ENCODE results near the gene RAB25.

Gene RAB25

DNA sequence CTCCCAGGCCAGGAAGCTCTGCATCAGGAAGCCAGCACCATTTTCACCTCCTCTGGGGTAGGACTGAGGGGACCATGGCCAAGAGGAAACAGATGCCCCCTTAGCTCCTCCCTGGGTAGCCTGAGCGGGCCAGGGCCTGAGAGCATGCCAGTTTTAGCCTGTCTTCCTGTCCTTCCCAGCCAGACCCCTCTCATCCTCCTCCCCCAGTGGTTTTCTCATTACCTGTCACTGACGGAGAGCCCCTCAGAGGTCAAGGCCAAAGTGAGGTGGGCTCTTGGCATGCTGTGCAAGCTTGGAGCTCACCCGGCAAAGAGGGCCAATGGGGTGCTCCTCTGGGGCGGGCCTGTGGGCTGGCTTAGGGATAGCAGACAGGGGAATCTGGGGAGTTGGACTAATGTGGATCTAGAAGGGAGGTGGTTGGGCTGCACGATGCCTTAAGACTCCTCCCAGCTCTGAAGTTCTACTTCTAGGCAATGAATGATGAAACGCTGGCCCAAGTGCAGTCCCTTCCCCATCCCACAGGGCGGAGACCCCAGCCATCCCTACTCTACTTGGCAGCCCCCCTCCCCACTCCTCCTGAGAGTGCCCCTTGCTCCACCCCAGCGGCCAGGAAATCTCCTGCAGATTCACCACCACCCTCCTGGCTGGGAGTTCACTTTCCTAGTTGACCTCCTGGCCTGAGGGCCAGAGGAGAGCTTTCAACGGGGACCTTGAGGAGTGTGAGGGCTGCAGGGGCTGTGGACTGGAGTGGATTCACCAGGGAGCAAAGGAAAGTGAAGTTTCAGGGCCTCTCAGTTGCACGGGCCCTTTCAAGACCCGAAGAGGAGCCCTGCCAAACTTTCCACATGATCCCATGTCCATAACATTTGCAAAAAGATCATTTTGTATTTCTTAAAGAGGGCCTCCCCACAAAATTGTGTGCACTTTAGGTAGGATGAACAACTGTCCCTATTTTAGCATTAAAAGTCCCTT is 44.2 kb downstream of the RAB25 start:
- TF ChIP-seq, protein P1, sequence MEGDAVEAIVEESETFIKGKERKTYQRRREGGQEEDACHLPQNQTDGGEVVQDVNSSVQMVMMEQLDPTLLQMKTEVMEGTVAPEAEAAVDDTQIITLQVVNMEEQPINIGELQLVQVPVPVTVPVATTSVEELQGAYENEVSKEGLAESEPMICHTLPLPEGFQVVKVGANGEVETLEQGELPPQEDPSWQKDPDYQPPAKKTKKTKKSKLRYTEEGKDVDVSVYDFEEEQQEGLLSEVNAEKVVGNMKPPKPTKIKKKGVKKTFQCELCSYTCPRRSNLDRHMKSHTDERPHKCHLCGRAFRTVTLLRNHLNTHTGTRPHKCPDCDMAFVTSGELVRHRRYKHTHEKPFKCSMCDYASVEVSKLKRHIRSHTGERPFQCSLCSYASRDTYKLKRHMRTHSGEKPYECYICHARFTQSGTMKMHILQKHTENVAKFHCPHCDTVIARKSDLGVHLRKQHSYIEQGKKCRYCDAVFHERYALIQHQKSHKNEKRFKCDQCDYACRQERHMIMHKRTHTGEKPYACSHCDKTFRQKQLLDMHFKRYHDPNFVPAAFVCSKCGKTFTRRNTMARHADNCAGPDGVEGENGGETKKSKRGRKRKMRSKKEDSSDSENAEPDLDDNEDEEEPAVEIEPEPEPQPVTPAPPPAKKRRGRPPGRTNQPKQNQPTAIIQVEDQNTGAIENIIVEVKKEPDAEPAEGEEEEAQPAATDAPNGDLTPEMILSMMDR (IDR thresholded peaks at IDR 0.05; ENCODE audit: borderline replicate concordance, control extremely low read depth, extremely low read depth, insufficient read depth, missing control alignments) = no peak
- in situ Hi-C loops (cut with MboI; ENCODE audit: low sequenced_read_pairs, unreplicated experiment) = no loop called here
- DNase-seq (ENCODE audit: low spot score) = no peak

DNA sequence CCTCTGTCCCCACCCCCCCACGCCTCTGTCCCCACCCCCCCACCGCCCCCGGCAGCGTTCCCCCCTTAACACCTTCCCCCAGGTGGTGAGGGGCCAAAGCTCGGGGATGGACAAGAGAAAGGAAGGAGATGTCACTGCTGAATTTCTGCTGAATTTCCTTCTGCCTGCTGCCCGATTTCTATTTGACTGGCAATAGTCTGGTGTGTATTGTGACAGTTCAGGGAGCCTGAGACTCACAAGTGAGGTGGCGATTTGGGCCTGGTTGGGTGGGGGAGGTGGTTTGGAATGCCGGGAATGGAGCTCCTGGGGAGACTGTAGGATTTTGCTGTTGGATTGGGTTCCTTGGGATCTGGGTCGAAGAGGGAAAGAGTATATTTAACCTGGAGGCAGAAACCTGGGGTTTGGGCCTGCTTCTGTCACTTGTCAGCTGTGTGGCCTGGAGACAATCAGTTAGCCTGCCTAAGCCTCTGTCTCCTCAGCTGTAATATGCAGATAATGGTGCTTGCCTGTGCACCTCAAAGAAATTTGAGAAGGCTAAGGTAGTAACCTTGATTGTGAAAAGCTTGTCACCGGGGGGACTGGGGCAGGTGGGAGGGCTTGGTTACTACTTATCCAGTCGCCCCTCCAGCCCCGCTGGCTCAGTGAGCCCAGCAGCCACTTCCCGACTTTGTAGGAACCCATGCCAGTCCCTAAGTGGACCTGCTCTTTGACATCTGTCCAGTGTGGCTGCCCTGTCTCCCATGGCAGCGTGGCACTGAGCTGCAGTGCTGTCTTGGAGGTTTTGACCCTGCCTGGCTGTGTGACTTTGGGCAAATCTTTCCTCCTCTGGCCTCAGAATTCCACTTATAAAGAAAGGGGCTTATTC is 45.9 kb downstream of the RAB25 start:
- in situ Hi-C loops (cut with MboI; ENCODE audit: low sequenced_read_pairs, unreplicated experiment) = no loop called here
- DNase-seq (ENCODE audit: low spot score) = no peak
- TF ChIP-seq, protein P1 (IDR thresholded peaks at IDR 0.05; ENCODE audit: borderline replicate concordance, control extremely low read depth, extremely low read depth, insufficient read depth, missing control alignments) = no peak

DNA sequence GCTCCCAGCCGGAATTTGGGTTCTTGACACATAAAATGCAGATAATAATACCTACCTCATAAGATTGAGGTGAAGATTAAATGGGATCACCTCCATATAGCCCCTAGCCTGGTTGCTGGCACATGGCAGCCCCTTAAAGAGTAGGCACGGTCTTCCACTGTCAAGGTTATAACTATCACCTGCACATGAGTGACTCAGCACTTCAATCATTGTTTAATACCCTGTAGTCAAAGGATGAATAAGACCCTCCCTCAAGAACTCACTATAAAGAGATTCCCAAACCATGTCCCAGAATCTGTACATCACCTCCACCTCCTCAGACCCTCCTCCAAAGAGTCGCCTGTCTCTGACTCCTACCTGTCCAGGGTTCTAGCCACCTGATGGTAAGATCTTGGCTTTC is 47.1 kb downstream of the RAB25 start:
- TF ChIP-seq, protein P1 (IDR thresholded peaks at IDR 0.05; ENCODE audit: borderline replicate concordance, control extremely low read depth, extremely low read depth, insufficient read depth, missing control alignments) = no peak
- in situ Hi-C loops (cut with MboI; ENCODE audit: low sequenced_read_pairs, unreplicated experiment) = no loop called here
- DNase-seq (ENCODE audit: low spot score) = no peak

DNA sequence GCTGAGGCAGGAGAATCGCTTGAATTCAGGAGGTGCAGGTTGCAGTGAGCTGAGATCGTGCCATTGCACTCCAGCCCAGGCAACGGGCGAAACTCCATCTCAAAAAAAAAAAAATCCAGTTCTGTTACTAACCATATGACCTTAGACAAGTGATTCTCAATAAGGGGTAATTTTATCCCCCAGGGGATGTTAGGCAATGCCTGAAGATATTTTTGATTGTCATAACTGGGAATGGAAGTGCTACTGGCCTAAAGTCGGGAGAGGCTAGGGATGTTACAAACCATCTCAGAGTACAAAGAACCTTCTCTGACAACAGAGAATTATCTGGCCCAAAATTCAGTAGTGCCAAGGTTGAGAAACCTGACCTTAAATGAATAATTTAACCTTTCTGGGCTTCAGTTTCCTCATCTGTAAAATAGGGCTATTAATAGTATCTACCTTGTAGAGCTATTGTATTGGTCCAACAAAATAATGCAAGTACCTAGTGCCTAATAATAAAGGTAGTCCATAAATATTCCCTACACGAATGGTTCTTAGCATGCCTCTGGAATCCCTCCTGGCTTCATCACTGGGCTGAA is 47.8 kb downstream of the RAB25 start:
- DNase-seq (ENCODE audit: low spot score) = no peak
- TF ChIP-seq, protein P1 (IDR thresholded peaks at IDR 0.05; ENCODE audit: borderline replicate concordance, control extremely low read depth, extremely low read depth, insufficient read depth, missing control alignments) = no peak
- in situ Hi-C loops (cut with MboI; ENCODE audit: low sequenced_read_pairs, unreplicated experiment) = no loop called here

DNA sequence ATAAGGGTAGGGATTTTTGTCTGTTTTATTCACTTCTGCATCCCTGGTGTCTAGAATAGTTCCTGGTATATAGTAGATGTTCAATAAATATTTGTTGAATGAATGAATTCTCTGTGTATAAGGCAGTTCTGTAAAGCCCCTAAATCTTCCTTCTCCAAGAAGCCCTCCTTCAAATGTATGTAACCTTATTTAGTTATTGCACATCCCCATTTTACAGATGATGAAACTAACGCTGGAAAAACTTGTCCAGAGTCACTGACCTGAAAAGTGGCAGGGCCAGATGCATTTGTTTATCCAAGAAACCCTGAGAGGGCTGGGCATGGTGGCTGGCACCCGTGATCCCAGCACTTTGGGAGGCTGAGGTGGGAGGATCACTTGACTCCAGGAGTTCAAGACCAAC is 49.3 kb downstream of the RAB25 start:
- TF ChIP-seq, protein P1 (IDR thresholded peaks at IDR 0.05; ENCODE audit: borderline replicate concordance, control extremely low read depth, extremely low read depth, insufficient read depth, missing control alignments) = no peak
- in situ Hi-C loops (cut with MboI; ENCODE audit: low sequenced_read_pairs, unreplicated experiment) = no loop called here
- DNase-seq (ENCODE audit: low spot score) = no peak

DNA sequence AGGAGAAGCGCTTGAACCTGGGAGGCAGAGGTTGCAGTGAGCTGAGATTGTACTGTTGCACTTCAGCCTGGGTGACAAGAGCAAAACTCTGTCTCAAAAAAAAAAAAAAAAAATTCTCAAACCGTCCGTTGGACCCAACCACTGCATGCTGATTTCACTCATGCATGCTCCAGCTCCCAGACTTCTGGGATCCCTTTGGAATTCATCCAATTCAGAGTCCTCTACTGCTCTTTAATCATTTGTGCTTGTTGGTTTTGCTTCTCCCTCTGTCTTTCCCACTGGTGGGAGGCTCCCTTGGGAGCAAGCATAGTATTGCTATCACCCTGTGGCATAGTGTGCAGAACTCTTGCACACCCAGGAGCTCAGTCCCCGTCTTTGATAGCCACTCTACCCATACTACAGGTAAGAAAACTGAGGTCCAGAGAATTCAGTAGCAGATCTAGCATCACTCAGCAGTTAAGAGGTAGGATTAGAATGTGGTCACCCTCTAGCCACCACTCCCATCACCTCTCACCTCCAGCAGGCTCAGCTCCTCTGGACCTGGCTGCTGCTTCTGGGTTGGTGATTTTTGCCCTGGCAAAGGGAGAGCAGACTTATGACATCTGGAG is 50.5 kb downstream of the RAB25 start:
- TF ChIP-seq, protein P1 (IDR thresholded peaks at IDR 0.05; ENCODE audit: borderline replicate concordance, control extremely low read depth, extremely low read depth, insufficient read depth, missing control alignments) = no peak
- in situ Hi-C loops (cut with MboI; ENCODE audit: low sequenced_read_pairs, unreplicated experiment) = no loop called here
- DNase-seq (ENCODE audit: low spot score) = no peak

Data from GM13976 (cell line).